ENCODE data around the gene PLXNA1.

Gene PLXNA1

GRCh38 chr3:126968391-126969390, 14.2 kb upstream of the PLXNA1 start:
- no peak for DNase-seq

GRCh38 chr3:126969586-126969985, 13.3 kb upstream of the PLXNA1 start:
- no peak for DNase-seq

- DNase-seq, result no peak
Observed at GRCh38 chr3:126970101-126970500, 12.8 kb upstream of the PLXNA1 start.

GRCh38 chr3:126970921-126971320, 12.0 kb upstream of the PLXNA1 start:
- no peak for DNase-seq

- peak; percentile 96 to 100 for DNase-seq
Observed at GRCh38 chr3:126971891-126972351, 11.0 kb upstream of the PLXNA1 start.

GRCh38 chr3:126972866-126973265, 10.0 kb upstream of the PLXNA1 start:
- DNase-seq, result no peak

GRCh38 chr3:126973814-126974213, 9.1 kb upstream of the PLXNA1 start:
- DNase-seq, result no peak

- no peak for DNase-seq
Observed at GRCh38 chr3:126974756-126975155, 8.2 kb upstream of the PLXNA1 start.

- DNase-seq, result no peak
Observed at GRCh38 chr3:126976906-126977305, 6.0 kb upstream of the PLXNA1 start.

- DNase-seq, result no peak
Observed at GRCh38 chr3:126977821-126978220, 5.1 kb upstream of the PLXNA1 start.

GRCh38 chr3:126978291-126978690, 4.6 kb upstream of the PLXNA1 start:
- no peak for DNase-seq

GRCh38 chr3:126979046-126979628, 3.8 kb upstream of the PLXNA1 start:
- peak; percentile 54 to 81 for DNase-seq

GRCh38 chr3:126980266-126980811, 2.6 kb upstream of the PLXNA1 start:
- DNase-seq, result no peak

- peak; percentile 92 to 97 for DNase-seq
Observed at GRCh38 chr3:126982126-126982470, 817 bp upstream of the PLXNA1 start.

- DNase-seq, result no peak
Observed at GRCh38 chr3:126983276-126983652, 349 bp downstream of the PLXNA1 start.

GRCh38 chr3:126983653-126984390, 907 bp downstream of the PLXNA1 start:
- DNase-seq, result no peak

GRCh38 chr3:126984391-126985131, 1.6 kb downstream of the PLXNA1 start:
- no peak for DNase-seq

- no peak for DNase-seq
Observed at GRCh38 chr3:126985132-126985985, 2.4 kb downstream of the PLXNA1 start.

GRCh38 chr3:126986001-126986400, 3.1 kb downstream of the PLXNA1 start:
- DNase-seq, result no peak

- no peak for DNase-seq
Observed at GRCh38 chr3:126987129-126987528, 4.2 kb downstream of the PLXNA1 start.

- no peak for DNase-seq
Observed at GRCh38 chr3:126987596-126987995, 4.7 kb downstream of the PLXNA1 start.
